Heart left ventricle (tissue), 13 donors: ENCODE measurements around the gene RNF217.

Source experiments
- CTCF ChIP-seq, 12 donors: fragments of 200-600 bp; sonication (generic) in 4 of 12; IDR thresholded peaks; one replicate each; pipeline versions ENCODE4 v1.5.0 to v1.8.0; 2018 to 2022; ENCODE audit warnings: antibody characterized with exemption in 12 of 12, mild to moderate bottlenecking in 5 of 12
- POLR2A ChIP-seq, 2 donors: fragments of 450-650 bp; IDR thresholded peaks; one replicate each; pipeline ENCODE4 v1.6.1; 2017; ENCODE audit warnings: antibody characterized with exemption in 2 of 2, mild to moderate bottlenecking in 2 of 2, moderate library complexity in 2 of 2
- donor health status: ischemic (EF 13 %, LVEDD 7.1; RV severe dilation, severe dysfunction).
- donor health status: DM: no; HTN: yes; CAD: no.
- donor health status: DM: no; HTN: no; CAD: no.
- donor health status: ischemic (EF 25% LVEDD 6.9; RV normal size, moderate dysfunction).
- donor health status: ischemic (EF 25% LVEDD 5.7; RV mildly dilated, moderate dysfunction).
- donor health status: ischemic (EF 35%, LVEDD 5.7; RV mildly dilated, moderate dysfunction).
- donor health status: nonischemic (EF 11% LVEDD 7.7; RV severe dilation, severe dysfunction).
- donor health status: DM: yes; HTN: yes; CAD: no.
- donor health status: PGD.
- donor health status: ischemic (EF 29% LVEDD 5.4; RV normal size, mild dysfunction).
- donor health status: nonischemic (EF 23%, LVEDD 6.1; RV moderate dilation, normal function).

DNA sequence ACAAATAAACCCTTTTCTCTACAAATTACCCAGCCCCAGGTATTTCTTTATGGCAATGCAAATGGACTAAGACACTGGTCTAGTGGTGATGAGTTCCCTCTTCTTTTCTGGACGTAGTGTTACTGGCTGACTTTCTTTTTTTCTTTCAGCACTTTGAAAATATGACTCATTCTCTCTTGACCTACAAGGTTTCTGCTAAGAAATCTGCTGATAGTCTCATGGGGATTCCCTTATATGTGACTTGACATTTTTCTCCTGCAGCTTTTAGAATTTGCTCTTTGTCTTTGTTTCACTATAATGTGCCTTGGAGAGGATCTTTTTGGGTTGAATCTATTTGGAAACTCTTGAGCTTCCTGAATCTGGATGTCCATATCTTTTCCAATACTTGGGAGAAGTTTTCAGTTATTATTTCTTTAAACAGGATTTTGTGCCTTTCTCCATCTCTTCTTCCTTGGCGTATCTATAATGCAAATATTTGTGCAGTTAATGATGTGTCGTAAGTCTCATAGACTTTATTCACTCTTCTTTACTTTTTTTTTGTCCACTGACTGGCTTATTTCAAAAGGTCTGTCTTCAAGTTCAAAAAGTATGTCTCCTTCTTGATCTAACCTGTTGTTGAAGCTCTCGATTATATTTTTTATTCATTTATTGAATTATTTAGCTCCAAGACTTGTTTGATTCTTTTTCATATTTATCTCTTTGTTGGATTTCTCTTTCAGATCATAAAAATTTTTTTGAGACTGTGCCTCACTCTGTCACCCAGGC is 149.2 kb downstream of the RNF217 start:
- TF ChIP-seq CTCF (IDR thresholded peaks at IDR 0.05) = no peak
- TF ChIP-seq POLR2A (IDR thresholded peaks at IDR 0.05) = no peak
